Measurements from ENCODE around the gene PRG3. TPM values are rescaled to one million over a fixed set of nuclear protein-coding genes. Genes with fewer than 3 reads are reported as not detected.

PRG3 gene
- total RNA-seq, 1 experiment from 2014 or later = not detected

DNA sequence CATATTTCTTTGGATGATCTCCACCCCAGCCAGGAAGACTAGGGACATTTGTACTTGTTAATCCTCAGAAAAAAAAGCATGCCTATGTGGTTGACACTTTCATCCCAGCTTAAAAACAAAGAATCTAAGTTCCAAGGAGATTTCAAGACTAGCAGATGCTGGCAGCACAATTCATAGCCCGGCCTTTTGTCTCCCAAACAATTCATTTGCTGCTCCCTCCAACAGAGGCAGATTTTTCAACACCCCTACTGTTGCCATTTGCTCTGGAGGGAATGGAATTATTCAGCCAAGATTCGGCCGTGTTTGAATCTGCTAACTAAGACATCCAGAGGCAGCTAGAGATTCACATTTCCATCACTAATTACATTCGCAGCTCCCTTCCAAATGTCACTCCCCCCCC lies 27.5 kb downstream of the PRG3 start:
- no peak for DNase-seq
- H2AFZ ChIP-seq (ENCODE audit: low read length) = peak overlapping the region; percentile 45
- H3K23me2 ChIP-seq (ENCODE audit: insufficient read length, low read depth, low read length, poor library complexity, severe bottlenecking) = peaks cover 5% of the 10 kb centered on the region
- H3K14ac ChIP-seq (ENCODE audit: insufficient read depth, low read length) = no peak overlapping the region
- H3K4me3 Mint-ChIP-seq = no peak overlapping the region
- H4K8ac ChIP-seq (replicated peaks; ENCODE audit: insufficient read length, low read depth, low read length) = no peak overlapping the region
- no peak overlapping the region for H3K23ac ChIP-seq (ENCODE audit: insufficient read length, low read depth, low read length)
- no CpG with 5 or more reads among the region's 4 CpGs for WGBS (ENCODE audit: extremely low coverage, insufficient read length, low lambda C conversion rate)
- H3K27ac ChIP-seq (ENCODE audit: insufficient read length, low read depth, low read length) = no peak overlapping the region
- no peak overlapping the region for H4K5ac ChIP-seq (ENCODE audit: insufficient read length, low read depth, low read length)
- TF ChIP-seq, protein P1, sequence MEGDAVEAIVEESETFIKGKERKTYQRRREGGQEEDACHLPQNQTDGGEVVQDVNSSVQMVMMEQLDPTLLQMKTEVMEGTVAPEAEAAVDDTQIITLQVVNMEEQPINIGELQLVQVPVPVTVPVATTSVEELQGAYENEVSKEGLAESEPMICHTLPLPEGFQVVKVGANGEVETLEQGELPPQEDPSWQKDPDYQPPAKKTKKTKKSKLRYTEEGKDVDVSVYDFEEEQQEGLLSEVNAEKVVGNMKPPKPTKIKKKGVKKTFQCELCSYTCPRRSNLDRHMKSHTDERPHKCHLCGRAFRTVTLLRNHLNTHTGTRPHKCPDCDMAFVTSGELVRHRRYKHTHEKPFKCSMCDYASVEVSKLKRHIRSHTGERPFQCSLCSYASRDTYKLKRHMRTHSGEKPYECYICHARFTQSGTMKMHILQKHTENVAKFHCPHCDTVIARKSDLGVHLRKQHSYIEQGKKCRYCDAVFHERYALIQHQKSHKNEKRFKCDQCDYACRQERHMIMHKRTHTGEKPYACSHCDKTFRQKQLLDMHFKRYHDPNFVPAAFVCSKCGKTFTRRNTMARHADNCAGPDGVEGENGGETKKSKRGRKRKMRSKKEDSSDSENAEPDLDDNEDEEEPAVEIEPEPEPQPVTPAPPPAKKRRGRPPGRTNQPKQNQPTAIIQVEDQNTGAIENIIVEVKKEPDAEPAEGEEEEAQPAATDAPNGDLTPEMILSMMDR (conservative IDR thresholded peaks at IDR 0.05) = no peak
- peaks cover 0 to 5% (median 0%) of the 10 kb centered on the region in 3 experiments; a peak in 2 of 7 replicates for H3K36me3 Mint-ChIP-seq (ENCODE audit: insufficient read depth in 1 of 3, low read depth in 3 of 3)
- no peak overlapping the region for H3K18ac ChIP-seq (ENCODE audit: insufficient read length, low read depth, low read length)
- H2BK20ac ChIP-seq (ENCODE audit: low read depth, low read length, poor library complexity, severe bottlenecking) = no peak overlapping the region
- H3K27me3 ChIP-seq (ENCODE audit: insufficient read depth, low read length) = no peaks in the 10 kb centered on the region
- H2BK15ac ChIP-seq (ENCODE audit: low read depth, low read length) = no peak overlapping the region
- H3K4me1 ChIP-seq (ENCODE audit: insufficient read depth, low read length) = no peaks in the 10 kb centered on the region
- no peak overlapping the region for H4K91ac ChIP-seq (ENCODE audit: insufficient read length, low read depth, low read length)
- H4K20me1 ChIP-seq (ENCODE audit: control insufficient read depth, insufficient read depth, insufficient read length) = no peaks in the 10 kb centered on the region
- peak overlapping the region in 1 of 3 experiments; percentile 9; a peak in 1 of 7 replicates for H3K27ac Mint-ChIP-seq
- no peak overlapping the region for H2AK5ac ChIP-seq (ENCODE audit: insufficient read length, low read length)
- no peak overlapping the region for H3K4me2 ChIP-seq (ENCODE audit: insufficient read depth, insufficient read length, low read length)
- H3K9ac ChIP-seq (ENCODE audit: extremely low read depth, insufficient read length, low read length) = no peak overlapping the region
- H3K27me3 Mint-ChIP-seq (ENCODE audit: low read depth) = peaks cover 28% of the 10 kb centered on the region
- no peak overlapping the region for H3K56ac ChIP-seq (ENCODE audit: insufficient read length, low read depth, low read length)
- H3K4me1 Mint-ChIP-seq = peaks cover 20 to 30% of the 10 kb centered on the region in 2 experiments
- no peaks in the 10 kb centered on the region for H3K79me2 ChIP-seq (ENCODE audit: insufficient read depth, low read length)
- H2BK12ac ChIP-seq (ENCODE audit: insufficient read length, low read depth, low read length) = no peak overlapping the region
- H3K4ac ChIP-seq (ENCODE audit: low read depth, low read length) = no peak overlapping the region
- H3K79me1 ChIP-seq (ENCODE audit: insufficient read depth, low read depth, low read length, poor library complexity, severe bottlenecking) = no peaks in the 10 kb centered on the region
- no peaks in the 10 kb centered on the region for H3K9me3 ChIP-seq (ENCODE audit: control insufficient read depth, low read depth, low read length)
- no peak overlapping the region for H2BK120ac ChIP-seq (ENCODE audit: low read depth, low read length, poor library complexity, severe bottlenecking)
- peaks cover 3 to 8% of the 10 kb centered on the region in 2 experiments; a peak in 4 of 5 replicates for H3K9me3 Mint-ChIP-seq
- no peak overlapping the region for H2BK5ac ChIP-seq (ENCODE audit: insufficient read length, low read length)
- no peak overlapping the region for H3T11ph ChIP-seq (ENCODE audit: low read length)

All from H9 (cell line).